Type B pancreatic cell (in vitro differentiated cells): ENCODE data around the gene VAMP1. TPM values are rescaled to one million over a fixed set of nuclear protein-coding genes. Genes with fewer than 3 reads are reported as not detected.

ENCODE experiments used
- DNase-seq: peaks from one replicate; pipeline ENCODE4 v3.0.0; 2021; ENCODE audit warnings: mixed read lengths; ENCODE audit not compliant: unreplicated experiment; ENCODE audit errors: extremely low spot score
- H3K27ac Mint-ChIP-seq: 2 replicates; pipeline ENCODE4 v1.8.0; 2021; ENCODE audit warnings: mild to moderate bottlenecking, mixed read lengths
- H3K27me3 Mint-ChIP-seq: 2 replicates; pipeline ENCODE4 v1.8.0; 2021; ENCODE audit warnings: mixed read lengths
- H3K36me3 Mint-ChIP-seq: 2 replicates; pipeline ENCODE4 v1.8.0; 2021; ENCODE audit warnings: mixed read lengths
- H3K4me1 Mint-ChIP-seq: one replicate; pipeline ENCODE4 v1.8.0; 2021; ENCODE audit warnings: mixed read lengths; ENCODE audit not compliant: unreplicated experiment
- H3K4me3 Mint-ChIP-seq: 2 replicates; pipeline ENCODE4 v1.8.0; 2021; ENCODE audit warnings: mild to moderate bottlenecking, mixed read lengths
- H3K9me3 Mint-ChIP-seq: 2 replicates; pipeline ENCODE4 v1.8.0; 2021; ENCODE audit warnings: mixed read lengths
- total RNA-seq: library from RNA; stranded (reverse); gene quantifications from 2 replicates; pipeline ENCODE4 v1.2.1, GENCODE V29; 2021; ENCODE audit warnings: low replicate concordance
- TF ChIP-seq, protein P1 (sequence below): fragments of 200-600 bp; sonication (generic); conservative IDR thresholded peaks from 2 replicates; pipeline ENCODE4 v1.5.0; 2021; ENCODE audit warnings: antibody characterized with exemption, mild to moderate bottlenecking

The VAMP1 gene
- total RNA-seq, 1 donor from 2014 or later = 10.1 TPM

DNA sequence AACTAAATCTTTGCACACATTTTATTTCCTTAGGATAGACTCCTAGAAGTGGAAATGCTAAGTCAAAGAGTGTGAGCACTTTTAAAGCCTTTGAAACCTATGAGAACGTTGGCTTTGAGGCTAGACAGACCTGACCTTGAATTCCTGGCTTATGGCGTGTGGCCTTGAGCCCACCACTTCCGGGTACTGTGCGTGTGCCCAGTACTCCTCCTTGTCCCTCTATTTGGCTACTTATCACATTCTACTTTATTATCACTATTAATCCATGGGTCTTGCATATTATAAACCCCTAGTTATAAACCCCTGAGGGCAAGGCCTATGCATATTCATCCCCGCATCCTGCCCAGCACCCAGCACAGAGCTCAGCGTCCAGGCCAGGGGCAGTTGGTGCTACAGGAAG lies 51.7 kb downstream of the VAMP1 start:
- Mint-ChIP-seq H3K36me3 (no peaks in the 10 kb centered on the region), H3K9me3 (no peaks in the 10 kb centered on the region), H3K4me1 (no peaks in the 10 kb centered on the region), H3K4me3 (no peak overlapping the region), H3K27me3 (peaks cover 12% of the 10 kb centered on the region), H3K27ac (no peak overlapping the region)
- no peak for DNase-seq
- TF ChIP-seq, protein P1, sequence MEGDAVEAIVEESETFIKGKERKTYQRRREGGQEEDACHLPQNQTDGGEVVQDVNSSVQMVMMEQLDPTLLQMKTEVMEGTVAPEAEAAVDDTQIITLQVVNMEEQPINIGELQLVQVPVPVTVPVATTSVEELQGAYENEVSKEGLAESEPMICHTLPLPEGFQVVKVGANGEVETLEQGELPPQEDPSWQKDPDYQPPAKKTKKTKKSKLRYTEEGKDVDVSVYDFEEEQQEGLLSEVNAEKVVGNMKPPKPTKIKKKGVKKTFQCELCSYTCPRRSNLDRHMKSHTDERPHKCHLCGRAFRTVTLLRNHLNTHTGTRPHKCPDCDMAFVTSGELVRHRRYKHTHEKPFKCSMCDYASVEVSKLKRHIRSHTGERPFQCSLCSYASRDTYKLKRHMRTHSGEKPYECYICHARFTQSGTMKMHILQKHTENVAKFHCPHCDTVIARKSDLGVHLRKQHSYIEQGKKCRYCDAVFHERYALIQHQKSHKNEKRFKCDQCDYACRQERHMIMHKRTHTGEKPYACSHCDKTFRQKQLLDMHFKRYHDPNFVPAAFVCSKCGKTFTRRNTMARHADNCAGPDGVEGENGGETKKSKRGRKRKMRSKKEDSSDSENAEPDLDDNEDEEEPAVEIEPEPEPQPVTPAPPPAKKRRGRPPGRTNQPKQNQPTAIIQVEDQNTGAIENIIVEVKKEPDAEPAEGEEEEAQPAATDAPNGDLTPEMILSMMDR = no peak

DNA sequence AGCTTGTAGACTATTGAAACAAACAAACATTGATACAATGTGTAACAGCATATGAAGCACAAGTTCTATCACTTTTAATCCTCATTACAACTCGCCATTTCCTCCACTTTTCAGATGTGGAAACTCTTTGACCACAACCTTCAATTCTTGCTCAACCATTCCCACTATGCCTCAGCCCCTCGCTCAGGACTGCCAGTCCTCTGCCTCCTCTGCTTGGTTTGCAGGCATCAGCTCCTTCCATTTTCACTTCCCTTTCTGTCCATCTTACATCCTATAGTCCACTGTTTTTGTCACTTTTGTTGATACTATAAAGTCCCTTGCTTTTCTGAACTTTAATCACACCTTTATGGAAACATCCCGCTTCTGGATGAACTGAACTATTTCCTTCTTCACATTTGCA lies 53.9 kb downstream of the VAMP1 start:
- Mint-ChIP-seq H3K4me1 (no peaks in the 10 kb centered on the region), H3K36me3 (no peaks in the 10 kb centered on the region), H3K27me3 (peaks cover 8% of the 10 kb centered on the region), H3K9me3 (peaks cover 3% of the 10 kb centered on the region), H3K27ac (no peak overlapping the region), H3K4me3 (no peak overlapping the region)
- TF ChIP-seq, protein P1 = no peak
- no peak for DNase-seq

Other genes with a start within 250 kb of the VAMP1 start
- 32.4 and 115 TPM in 2 replicates for gene PLEKHG6, start 160.0 kb downstream of the VAMP1 start, total RNA-seq
- 79.1 and 222 TPM in 2 replicates for gene TNFRSF1A, start 128.6 kb downstream of the VAMP1 start, total RNA-seq
- 29.2 and 72.7 TPM in 2 replicates for gene SCNN1A, start 95.1 kb downstream of the VAMP1 start, total RNA-seq
- 18.5 and 98.5 TPM in 2 replicates for gene LTBR, start 86.5 kb downstream of the VAMP1 start, total RNA-seq
- not detected in 2 replicates for gene CD27, start 25.7 kb downstream of the VAMP1 start, total RNA-seq
- 12.4 and 21.1 TPM in 2 replicates for gene TAPBPL, start 18.6 kb downstream of the VAMP1 start, total RNA-seq
- 213 and 396 TPM in 2 replicates for gene MRPL51, start 22.6 kb upstream of the VAMP1 start, total RNA-seq
- 96.5 and 109 TPM in 2 replicates for gene NCAPD2, start 23.4 kb upstream of the VAMP1 start, total RNA-seq
- 2,317 and 5,618 TPM in 2 replicates for gene GAPDH, start 63.8 kb upstream of the VAMP1 start, total RNA-seq
- gene IFFO1, start 85.4 kb upstream of the VAMP1 start, total RNA-seq = 9.1 and 17.5 TPM in 2 replicates
- gene NOP2, start 97.6 kb upstream of the VAMP1 start, total RNA-seq = 60.9 and 106 TPM in 2 replicates
- gene CHD4, start 136.7 kb upstream of the VAMP1 start, total RNA-seq = 270 and 289 TPM in 2 replicates
- 2.7 and 19.9 TPM in 2 replicates for gene LPAR5, start 165.3 kb upstream of the VAMP1 start, total RNA-seq
- 3.9 and 7.1 TPM in 2 replicates for gene ACRBP, start 176.8 kb upstream of the VAMP1 start, total RNA-seq
- gene ING4, start 192.4 kb upstream of the VAMP1 start, total RNA-seq = 58.1 and 102 TPM in 2 replicates
- gene ZNF384, start 218.7 kb upstream of the VAMP1 start, total RNA-seq = 78.3 and 127 TPM in 2 replicates
- 0.95 and 3.9 TPM in 2 replicates for gene PIANP, start 230.1 kb upstream of the VAMP1 start, total RNA-seq